GM23248 (cell line): ENCODE results near the gene ZNF83. TPM values are rescaled to one million over a fixed set of nuclear protein-coding genes. Genes with fewer than 3 reads are reported as not detected.
A peak's percentile ranks its signal among the peaks of the same experiment; 100 is the strongest.
"Not testable (repeated sequence)": the region's sequence is repeated elsewhere in the genome, so short reads cannot be mapped to it uniquely, and the experiment has no call there.

Experiments used
- DNase-seq: peaks from one replicate; pipeline ENCODE4 v3.0.0-alpha.2; 2015
- H2AFZ ChIP-seq: fragments of 200-600 bp; sonication (generic); 2 replicates; pipeline ENCODE4 v1.6.1; 2016; ENCODE audit warnings: antibody characterized with exemption
- H3F3A ChIP-seq: fragments of 200-600 bp; sonication (generic); 2 replicates; pipeline ENCODE4 v1.6.1; 2016; ENCODE audit warnings: mild to moderate bottlenecking, antibody characterized with exemption, mixed run types; ENCODE audit not compliant: insufficient read depth
- H3K27ac ChIP-seq: fragments of 200-600 bp; sonication (generic); 2 replicates; pipeline ENCODE4 v1.5.1; 2016; ENCODE audit warnings: mild to moderate bottlenecking
- H3K27me3 ChIP-seq: fragments of 200-600 bp; sonication (generic); replicated peaks from 2 replicates; pipeline ENCODE4 v1.6.1; 2016; ENCODE audit warnings: mild to moderate bottlenecking; ENCODE audit not compliant: insufficient read depth
- H3K36me3 ChIP-seq: fragments of 200-600 bp; sonication (generic); 2 replicates; pipeline ENCODE4 v1.6.1; 2016; ENCODE audit warnings: low read depth, mild to moderate bottlenecking
- H3K4me1 ChIP-seq: fragments of 200-600 bp; sonication (generic); 2 replicates; pipeline ENCODE4 v1.6.1; 2016; ENCODE audit warnings: mild to moderate bottlenecking; ENCODE audit not compliant: insufficient read depth
- H3K4me2 ChIP-seq: fragments of 200-600 bp; sonication (generic); one replicate; pipeline ENCODE4 v1.6.1; 2016; ENCODE audit warnings: mild to moderate bottlenecking; ENCODE audit not compliant: unreplicated experiment
- H3K4me3 ChIP-seq: fragments of 200-600 bp; sonication (generic); 2 replicates; pipeline ENCODE4 v1.5.1; 2016; ENCODE audit warnings: mild to moderate bottlenecking
- H3K79me2 ChIP-seq: fragments of 200-600 bp; sonication (generic); 2 replicates; pipeline ENCODE4 v1.6.1; 2016; ENCODE audit warnings: mild to moderate bottlenecking; ENCODE audit not compliant: insufficient read depth
- H3K9ac ChIP-seq: fragments of 200-600 bp; sonication (generic); 2 replicates; pipeline ENCODE4 v1.6.1; 2016; ENCODE audit warnings: mild to moderate bottlenecking
- H3K9me2 ChIP-seq: fragments of 200-600 bp; sonication (generic); 2 replicates; pipeline ENCODE4 v1.6.1; 2016; ENCODE audit warnings: mixed run types, mild to moderate bottlenecking, moderate library complexity; ENCODE audit not compliant: insufficient read depth
- H3K9me3 ChIP-seq: fragments of 200-600 bp; sonication (generic); one replicate; pipeline ENCODE4 v1.6.1; 2017; ENCODE audit warnings: low read depth
- H4K20me1 ChIP-seq: fragments of 200-600 bp; sonication (generic); 2 replicates; pipeline ENCODE4 v1.6.0; 2016; ENCODE audit not compliant: insufficient read depth
- EZH2 ChIP-seq: fragments of 200-600 bp; sonication (generic); IDR thresholded peaks from 2 replicates; pipeline ENCODE4 v1.6.1; 2018; ENCODE audit warnings: antibody characterized with exemption, mild to moderate bottlenecking; ENCODE audit not compliant: insufficient read depth, poor library complexity, severe bottlenecking
- EZH2phosphoT487 ChIP-seq: fragments of 200-600 bp; sonication (generic); IDR thresholded peaks from 2 replicates; pipeline ENCODE4 v1.6.1; 2018; ENCODE audit warnings: antibody characterized with exemption, moderate library complexity, mild to moderate bottlenecking, low read depth; ENCODE audit not compliant: insufficient read depth
- WGBS, 2 experiments: methylation state at CpG; one replicate each; pipeline ENCODE4 v1.1.6; 2015 to 2017; ENCODE audit warnings: low lambda C conversion rate in 2 of 2, low coverage in 1 of 2; ENCODE audit errors: missing lambda C conversion rate in 2 of 2; 5-methylcytosine and 5-hydroxymethylcytosine counted together
- in situ Hi-C: fragments of 300-500 bp; cut with MboI; formaldehyde crosslinking; loops from 2 replicates; pipeline ENCODE4 v1.15.0; 2020
- polyA plus RNA-seq: library from polyadenylated mRNA; unstranded; fragments of >200 nt; fragmentation: Nextera tagmentation; extraction: Ambion mirVana; gene quantifications from 2 replicates; pipeline ENCODE4 v1.2.1, GENCODE V29; 2016
- total RNA-seq: library from RNA; depleted of rRNA; stranded (reverse); fragments of >200 nt; shearing (Covaris generic); gene quantifications from 2 replicates; pipeline ENCODE4 v1.2.3, GENCODE V29; 2014

Gene ZNF83
- total and polyA plus RNA-seq, 2 experiments from 2014 or later, result 27.9 to 29.1 TPM

DNA sequence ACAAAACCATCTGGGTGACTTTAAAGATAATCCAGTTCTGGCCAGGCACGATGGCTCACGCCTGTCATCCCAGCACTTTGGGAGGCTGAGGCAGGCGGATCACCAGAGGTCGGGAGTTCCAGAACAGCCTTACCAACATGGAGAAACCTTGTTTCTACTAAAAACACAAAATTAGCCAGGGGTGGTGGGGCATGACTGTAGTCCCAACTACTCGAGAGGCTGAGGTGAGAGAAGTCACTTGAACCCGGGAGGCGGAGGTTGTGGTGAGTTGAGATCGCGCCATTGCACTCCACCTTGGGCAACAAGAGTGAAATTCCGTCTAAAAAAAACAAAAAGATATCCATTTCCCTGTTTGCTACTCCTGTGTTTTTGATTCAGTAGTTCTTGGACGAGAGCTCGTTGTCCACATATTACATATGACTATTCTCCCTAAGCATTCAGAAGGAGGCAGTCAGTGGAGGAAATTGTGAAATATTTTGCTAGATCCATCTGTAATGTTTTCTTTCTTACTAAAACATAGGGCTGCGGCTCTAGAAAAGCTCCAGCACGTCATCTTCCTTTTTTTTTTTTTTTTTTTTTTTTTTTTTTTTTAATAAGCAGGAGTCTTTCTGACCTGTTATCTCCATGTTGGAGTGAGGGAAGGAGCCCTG lies 34.5 kb downstream of the ZNF83 start:
- peak; percentile 54 for DNase-seq
- no peaks in the 10 kb centered on the region for H3K9me3 ChIP-seq
- H4K20me1 ChIP-seq, result no peaks in the 10 kb centered on the region
- H3K36me3 ChIP-seq, result no peaks in the 10 kb centered on the region
- in situ Hi-C loops, result no loop called here
- no peak overlapping the region for H3K9ac ChIP-seq
- H3F3A ChIP-seq, result peaks cover 15% of the 10 kb centered on the region
- no peak overlapping the region for H3K4me2 ChIP-seq
- H3K9me2 ChIP-seq, result no peaks in the 10 kb centered on the region
- H3K4me3 ChIP-seq, result no peak overlapping the region
- TF ChIP-seq EZH2phosphoT487, result no peak
- WGBS, 2 experiments, result 76 to 79% methylated on average over 14 of the region's 14 CpGs
- no peak overlapping the region for H2AFZ ChIP-seq
- H3K79me2 ChIP-seq, result no peaks in the 10 kb centered on the region
- no peak overlapping the region for H3K27ac ChIP-seq
- H3K27me3 ChIP-seq, result no peaks in the 10 kb centered on the region
- H3K4me1 ChIP-seq, result peaks cover 7% of the 10 kb centered on the region; the same call in 1 of the 2 replicates

DNA sequence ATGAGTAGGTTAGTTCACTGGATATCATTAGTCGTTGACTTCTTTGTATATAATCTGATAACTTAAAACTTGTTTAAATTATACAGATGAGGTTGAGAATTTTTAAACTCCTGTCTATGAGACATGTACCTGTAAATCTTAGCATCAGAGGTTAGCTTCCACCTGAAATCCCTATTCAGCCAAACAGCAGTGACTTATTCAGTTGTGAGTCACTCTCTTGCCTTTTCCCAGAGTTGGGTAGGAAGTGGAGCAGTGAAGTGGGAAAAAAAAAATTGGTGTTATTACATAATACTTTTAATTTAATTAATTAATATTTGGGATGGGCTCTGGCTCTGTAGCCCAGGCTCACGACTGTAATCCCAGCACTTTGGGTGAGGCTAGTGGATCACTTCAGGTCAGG lies 35.2 kb downstream of the ZNF83 start:
- no peak overlapping the region for H3K9ac ChIP-seq

DNA sequence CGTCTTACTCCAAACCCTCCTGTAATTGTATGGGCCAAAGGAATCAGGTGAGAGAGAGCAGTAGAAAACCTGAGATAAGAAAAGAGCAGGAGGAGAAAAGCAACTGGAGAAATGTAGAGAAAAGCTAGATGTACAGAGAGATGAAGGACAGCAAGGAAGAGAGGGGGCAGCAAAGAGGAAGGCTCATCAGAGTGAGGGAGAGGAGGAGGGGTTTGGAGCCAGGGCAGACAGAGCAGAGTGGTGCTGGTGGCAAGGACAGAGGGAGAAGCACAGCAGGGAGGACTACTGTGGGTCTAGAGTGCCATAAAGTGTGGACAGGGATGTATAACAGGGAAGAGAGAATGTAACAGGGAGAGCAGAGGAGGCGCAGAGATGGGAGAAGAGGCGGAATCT lies 36.2 kb downstream of the ZNF83 start:
- in situ Hi-C loops, H3K9me3 ChIP-seq, H3K79me2 ChIP-seq, H3K9me2 ChIP-seq, H3K27me3 ChIP-seq, H4K20me1 ChIP-seq, H3K4me1 ChIP-seq, H3K36me3 ChIP-seq, H3K27ac ChIP-seq: not testable (repeated sequence)
- Histone ChIP-seq H3F3A (peaks cover 15% of the 10 kb centered on the region), H2AFZ (peak overlapping the region; percentile 92), H3K4me2 (peak overlapping the region; percentile 88), H3K4me3 (peak overlapping the region; percentile 79), H3K9ac (peak overlapping the region; percentile 66)
- DNase-seq, result peak; percentile 25
- WGBS, 2 experiments, result 24 to 39% methylated on average over 2 to 3 of the region's 3 CpGs

More for the DNA sequence above, 35.2 kb downstream of the ZNF83 start:
- TF ChIP-seq EZH2phosphoT487 (no peak), EZH2 (no peak)
- peaks cover 7% of the 10 kb centered on the region; the same call in 1 of the 2 replicates for H3K4me1 ChIP-seq
- H2AFZ ChIP-seq, result no peak overlapping the region
- peaks cover 15% of the 10 kb centered on the region for H3F3A ChIP-seq
- no peaks in the 10 kb centered on the region for H3K9me3 ChIP-seq
- no peak overlapping the region for H3K4me3 ChIP-seq
- DNase-seq, result peak; percentile 49
- no peaks in the 10 kb centered on the region for H4K20me1 ChIP-seq
- H3K4me2 ChIP-seq, result no peak overlapping the region
- WGBS, 2 experiments, result 53 to 61% methylated on average over 2 of the region's 2 CpGs
- H3K9me2 ChIP-seq, result no peaks in the 10 kb centered on the region
- in situ Hi-C loops, result no loop called here
- no peak overlapping the region for H3K27ac ChIP-seq
- H3K27me3 ChIP-seq, result no peaks in the 10 kb centered on the region
- H3K79me2 ChIP-seq, result no peaks in the 10 kb centered on the region
- H3K36me3 ChIP-seq, result no peaks in the 10 kb centered on the region

DNA sequence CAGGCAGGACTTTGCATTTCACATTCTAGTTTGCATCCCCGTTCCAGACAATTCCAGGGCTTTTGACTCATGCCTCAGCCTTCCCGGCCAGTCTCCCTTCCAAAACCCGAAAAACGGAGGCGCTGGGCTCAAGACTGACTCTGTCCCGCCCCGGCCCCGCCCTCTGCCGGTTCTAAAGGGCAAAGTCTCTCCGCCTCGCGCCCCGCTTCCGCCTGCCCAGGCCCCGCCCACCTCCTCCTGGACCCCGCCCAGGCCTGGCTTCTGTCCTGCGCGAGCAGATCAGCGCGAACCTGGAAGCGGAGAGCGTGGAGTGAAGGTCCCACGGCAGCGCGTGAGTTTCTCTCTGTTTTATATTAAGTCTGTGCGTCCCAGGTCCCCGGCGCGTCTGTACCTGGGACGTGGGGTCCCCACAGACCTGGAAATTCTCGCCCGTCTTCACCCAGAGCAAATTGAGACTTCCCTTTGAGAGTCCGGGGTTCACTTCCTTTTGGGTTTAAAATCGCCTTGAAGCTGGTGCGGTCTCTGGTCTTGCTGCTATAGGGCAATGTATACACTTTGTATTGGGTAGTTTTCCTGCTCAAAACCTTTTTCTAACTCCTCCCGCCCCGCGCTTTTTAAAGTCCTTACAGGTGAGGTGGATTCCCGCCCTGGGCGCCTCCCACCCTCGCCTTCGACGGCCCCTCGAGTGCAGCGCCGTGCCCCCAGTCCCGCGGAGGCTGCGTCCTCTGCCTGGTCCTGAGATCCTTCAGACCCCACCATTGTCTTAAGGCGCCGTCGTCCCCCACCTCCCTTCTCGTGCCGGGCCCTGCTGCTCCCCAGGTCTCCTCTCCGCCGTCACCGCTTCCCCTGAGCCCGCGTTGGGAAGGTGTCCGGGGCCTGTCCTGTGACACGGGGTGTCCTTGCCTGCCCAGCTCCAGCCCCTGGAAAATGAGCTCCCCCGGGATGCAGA lies 36.9 kb downstream of the ZNF83 start:
- Histone ChIP-seq H3K9me2 (no peaks in the 10 kb centered on the region), H3K9ac (peak overlapping the region; percentile 66), H3K27me3 (no peaks in the 10 kb centered on the region), H3K4me1 (peaks cover 7% of the 10 kb centered on the region; the same call in 1 of the 2 replicates), H3K4me2 (peak overlapping the region; percentile 88), H2AFZ (peak overlapping the region; percentile 92), H3K27ac (peak overlapping the region; percentile 32), H3K36me3 (0 out of 2 replicates have a peak, but pooled peaks cover 5% of the 10 kb centered on the region), H4K20me1 (no peaks in the 10 kb centered on the region), H3K9me3 (no peaks in the 10 kb centered on the region), H3K4me3 (peak overlapping the region; percentile 79), H3F3A (peaks cover 15% of the 10 kb centered on the region), H3K79me2 (no peaks in the 10 kb centered on the region)
- TF ChIP-seq EZH2phosphoT487 (no peak), EZH2 (no peak)
- DNase-seq, result peak; percentile 97
- 1 to 3% methylated on average over 46 to 62 of the region's 62 CpGs for WGBS, 2 experiments
- in situ Hi-C loops, result no loop called here
